ENCODE data around the gene IKBKE. TPM values are rescaled to one million over a fixed set of nuclear protein-coding genes. Genes with fewer than 3 reads are reported as not detected.

Gene IKBKE
- total RNA-seq, 1 experiment from 2014 or later = 5.1 TPM

GRCh38 chr1:206429421-206429820 lies 40.9 kb upstream of the IKBKE start:
- no peaks in the 10 kb centered on the region for H4K20me1 ChIP-seq (ENCODE audit: insufficient read depth)
- H3K4me1 ChIP-seq (ENCODE audit: control insufficient read depth in 1 of 2, insufficient read depth in 2 of 2, low read length in 2 of 2) = no peaks in the 10 kb centered on the region
- DNase-seq (ENCODE audit: low read depth, low spot score) = no peak
- H3K27ac ChIP-seq (ENCODE audit: low read depth, low read length) = no peak overlapping the region
- no peaks in the 10 kb centered on the region for H3K27me3 ChIP-seq (ENCODE audit: insufficient read depth, low read length)
- H3K36me3 ChIP-seq (ENCODE audit: control insufficient read depth in 1 of 2, insufficient read depth in 2 of 2, low read length in 2 of 2) = peaks cover 4 to 7% of the 10 kb centered on the region in 2 experiments; a peak in 1 of 4 replicates
- H3K4me2 ChIP-seq (ENCODE audit: low read length) = no peak overlapping the region
- H3K4me3 ChIP-seq (replicated peaks in 1 of 2; ENCODE audit: low read depth in 1 of 2, low read length in 2 of 2) = no peak overlapping the region
- intact Hi-C loops (cut with micrococcal nuclease) = no loop called here
- RAD21 ChIA-PET (ENCODE audit: low non-redundant PET in 1 of 2, low total read pairs in 2 of 2, uncharacterized antibody in 2 of 2, unreplicated experiment in 2 of 2) = no interaction called here
- no peaks in the 10 kb centered on the region for H3K79me2 ChIP-seq (ENCODE audit: insufficient read depth, low read length)
- CTCF ChIA-PET = no interaction called here
- TF ChIP-seq EZH2 (IDR thresholded peaks at IDR 0.05) = no peak
- TF ChIP-seq ZFX (IDR thresholded peaks at IDR 0.05) = no peak
- TF ChIP-seq JUND (IDR thresholded peaks at IDR 0.05) = no peak
- no peak for TF ChIP-seq REST (IDR thresholded peaks at IDR 0.05; ENCODE audit: low read depth)
- no peak for TF ChIP-seq POLR2A (IDR thresholded peaks at IDR 0.05; ENCODE audit: borderline replicate concordance, extremely low read depth, insufficient read depth, insufficient read length)
- no peak for TF ChIP-seq MAX (IDR thresholded peaks at IDR 0.05)
- TF ChIP-seq YY1 (IDR thresholded peaks at IDR 0.05; ENCODE audit: extremely low read depth, insufficient replicate concordance, low read depth, low read length) = no peak
- no peak for TF ChIP-seq EGR1 (IDR thresholded peaks at IDR 0.05; ENCODE audit: low read depth)
- no peak for TF ChIP-seq CTCF (IDR thresholded peaks at IDR 0.05 in 2 of 3, conservative IDR thresholded peaks at IDR 0.05 in 1 of 3; ENCODE audit: borderline replicate concordance in 1 of 3, insufficient read depth in 1 of 3, low read depth in 2 of 3, low read length in 2 of 3)
- no peak for TF ChIP-seq CBX3 (IDR thresholded peaks at IDR 0.05; ENCODE audit: low read depth)
- no peak for TF ChIP-seq SP1 (IDR thresholded peaks at IDR 0.05; ENCODE audit: low read depth)
- TF ChIP-seq SIN3A (IDR thresholded peaks at IDR 0.05; ENCODE audit: low read depth) = no peak
- TF ChIP-seq ELF1 (IDR thresholded peaks at IDR 0.05; ENCODE audit: borderline replicate concordance, low read depth) = no peak
- no peak for TF ChIP-seq EZH2phosphoT487 (IDR thresholded peaks at IDR 0.05; ENCODE audit: borderline replicate concordance)
- TF ChIP-seq ATF3 (IDR thresholded peaks at IDR 0.05) = no peak
- TF ChIP-seq CEBPB (IDR thresholded peaks at IDR 0.05; ENCODE audit: low read depth) = no peak
- H3K9me2 ChIP-seq (ENCODE audit: insufficient read depth) = no peaks in the 10 kb centered on the region
- ATAC-seq = no peak
- no TSS peak for BruUV-seq (replicated peaks)
- no peaks in the 10 kb centered on the region for H3K9me3 ChIP-seq (ENCODE audit: control insufficient read depth in 1 of 2, insufficient read depth in 1 of 2, low read depth in 1 of 2, low read length in 2 of 2)
- H3K9ac ChIP-seq (ENCODE audit: low read length) = no peak overlapping the region
- POLR2A ChIA-PET = no interaction called here
- H2AFZ ChIP-seq (ENCODE audit: low read depth, low read length, poor library complexity, severe bottlenecking) = no peak overlapping the region
